Spleen (tissue), 11 donors: ENCODE results near the gene KLF6. TPM values are rescaled to one million over a fixed set of nuclear protein-coding genes. Genes with fewer than 3 reads are reported as not detected.

Source experiments
- DNase-seq: peaks from one replicate; pipeline ENCODE4 v3.0.0-alpha.2; 2020
- H3K27ac ChIP-seq, 8 donors: fragments of 200-600 bp; sonication (generic) in 7 of 8; 1 replicate in 4 of 8; 2 replicates in 4 of 8; pipeline versions ENCODE4 v1.5.0 to v1.8.0; 2016 to 2021; ENCODE audit warnings: inconsistent platforms in 4 of 8, mild to moderate bottlenecking in 4 of 8, moderate library complexity in 1 of 8
- H3K27me3 ChIP-seq, 7 donors: fragments of 200-600 bp; sonication (generic) in 6 of 7; replicated peaks in 1 of 7; 1 replicate in 4 of 7; 2 replicates in 3 of 7; pipeline versions ENCODE4 v1.5.0 to v1.8.0; 2016 to 2021; ENCODE audit warnings: inconsistent platforms in 3 of 7, mild to moderate bottlenecking in 1 of 7
- H3K36me3 ChIP-seq, 6 donors: fragments of 200-600 bp; sonication (generic) in 5 of 6; 1 replicate in 4 of 6; 2 replicates in 2 of 6; pipeline versions ENCODE4 v1.5.0 to v1.8.0; 2016 to 2021; ENCODE audit warnings: inconsistent platforms in 2 of 6
- H3K4me1 ChIP-seq, 6 donors: fragments of 200-600 bp; sonication (generic) in 5 of 6; 1 replicate in 3 of 6; 2 replicates in 3 of 6; pipeline versions ENCODE4 v1.5.0 to v1.8.0; 2016 to 2021; ENCODE audit warnings: inconsistent platforms in 3 of 6
- H3K4me3 ChIP-seq, 8 donors: fragments of 200-600 bp; sonication (generic) in 7 of 8; 1 replicate in 4 of 8; 2 replicates in 4 of 8; pipeline versions ENCODE4 v1.5.0 to v1.8.0; 2016 to 2021; ENCODE audit warnings: inconsistent platforms in 4 of 8, mild to moderate bottlenecking in 4 of 8, moderate library complexity in 2 of 8
- H3K9me3 ChIP-seq, 8 donors: fragments of 200-600 bp; sonication (generic) in 7 of 8; 1 replicate in 4 of 8; 2 replicates in 4 of 8; pipeline versions ENCODE4 v1.5.0 to v1.8.0; 2016 to 2021; ENCODE audit warnings: inconsistent platforms in 4 of 8
- CTCF ChIP-seq, 11 experiments: fragments of 200-600 bp in 7 of 11; fragments of 450-650 bp in 4 of 11; sonication (generic) in 4 of 11; IDR thresholded peaks in 8 of 11; conservative IDR thresholded peaks in 3 of 11; 1 replicate in 7 of 11; 2 replicates in 4 of 11; pipeline versions ENCODE4 v1.4.0 to v1.8.0; 2016 to 2021; ENCODE audit warnings: antibody characterized with exemption in 11 of 11, inconsistent platforms in 4 of 11, mild to moderate bottlenecking in 1 of 11
- POLR2A ChIP-seq, 3 donors: fragments of 450-650 bp; IDR thresholded peaks; one replicate each; pipeline ENCODE4 v1.5.1; 2017; ENCODE audit warnings: antibody characterized with exemption in 3 of 3, mild to moderate bottlenecking in 1 of 3
- POLR2AphosphoS5 ChIP-seq, 3 donors: sonication (generic); formaldehyde crosslinking; IDR thresholded peaks; one replicate each; pipeline ENCODE4 v1.5.1; 2017; ENCODE audit warnings: antibody characterized with exemption in 3 of 3
- WGBS, 5 donors: extraction: QIAGEN DNeasy Blood & Tissue Kit in 3 of 5; methylation state at CpG; one replicate each; pipeline versions ENCODE4 v1.1.5 to v1.1.7; 2013 to 2018; 5-methylcytosine and 5-hydroxymethylcytosine counted together
- intact Hi-C: fragments of 100-400 bp; cut with DNase I; formaldehyde crosslinking; loops from one replicate; pipeline ENCODE4 v1.15.0; 2023; ENCODE audit warnings: low total_unique reads
- polyA plus RNA-seq, 3 donors: library from polyadenylated mRNA; stranded (reverse); fragments of 200-250 nt; gene quantifications; one replicate each; pipeline ENCODE4 v1.2.1, GENCODE V29; 2013
- total RNA-seq, 7 donors: library from RNA; depleted of rRNA in 3 of 7; stranded (reverse); fragments of >200 nt in 3 of 7; fragmentation: NEBNext Ultra II Directional in 4 of 7; extraction: Animal tissue kit (Norgen Biotek cat#: 25700) in 4 of 7; gene quantifications; one replicate each; pipeline versions ENCODE4 v1.1.0 to v1.2.1, GENCODE V29; 2016 to 2021
- donor health status: healthy with polysubstance abuse.
- donor health status: DM: no; HTN: no; CAD: no; lungs with moderate emphysema.
- donor health status: DM: no; HTN: no; CAD: no.
- donor health status: Bipolar disorder and iron deficiency.
- donor health status: healthy.
- donor health status: DM: no; HTN: no; CAD: no.
- donor health status: DM: yes; HTN: yes; CAD: no.

Gene KLF6
- total and polyA plus RNA-seq, 10 donors = 18.8 to 211 (median 92.2) TPM

DNA sequence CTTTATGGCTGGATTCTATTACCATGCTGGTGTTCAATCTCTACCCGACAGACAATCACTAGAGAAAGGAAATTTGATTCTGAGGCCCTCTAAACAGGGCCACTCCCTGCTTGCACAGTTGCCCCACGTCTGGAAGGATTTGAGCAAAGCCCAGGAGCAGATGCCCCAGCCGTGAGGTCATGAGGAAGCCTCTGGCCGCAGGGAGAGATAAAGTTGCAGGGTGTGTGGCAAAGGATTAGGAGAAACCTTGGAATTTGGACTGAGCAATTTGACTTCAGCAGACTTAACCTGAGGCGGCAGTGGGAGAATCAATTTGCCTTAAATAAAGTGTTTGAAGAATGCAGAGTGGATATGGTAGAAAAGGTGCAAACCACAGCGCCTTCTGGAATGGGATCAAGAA lies 40.2 kb upstream of the KLF6 start:
- no peaks in the 10 kb centered on the region for H3K9me3 ChIP-seq
- no peak for DNase-seq
- H3K27me3 ChIP-seq = no peaks in the 10 kb centered on the region
- intact Hi-C loops = no loop called here
- no peak overlapping the region for H3K4me3 ChIP-seq
- H3K27ac ChIP-seq = no peak overlapping the region
- 79 to 94% (median 85%) methylated on average over 6 of the region's 6 CpGs for WGBS, 5 donors
- peaks cover 4 to 23% (median 16%) of the 10 kb centered on the region in 6 donors for H3K4me1 ChIP-seq
- H3K36me3 ChIP-seq = no peaks in the 10 kb centered on the region
- TF ChIP-seq POLR2AphosphoS5 (IDR thresholded peaks at IDR 0.05) = no peak
- TF ChIP-seq CTCF (IDR thresholded peaks at IDR 0.05 in 8 of 11, conservative IDR thresholded peaks at IDR 0.05 in 3 of 11) = no peak
- TF ChIP-seq POLR2A (IDR thresholded peaks at IDR 0.05) = no peak

DNA sequence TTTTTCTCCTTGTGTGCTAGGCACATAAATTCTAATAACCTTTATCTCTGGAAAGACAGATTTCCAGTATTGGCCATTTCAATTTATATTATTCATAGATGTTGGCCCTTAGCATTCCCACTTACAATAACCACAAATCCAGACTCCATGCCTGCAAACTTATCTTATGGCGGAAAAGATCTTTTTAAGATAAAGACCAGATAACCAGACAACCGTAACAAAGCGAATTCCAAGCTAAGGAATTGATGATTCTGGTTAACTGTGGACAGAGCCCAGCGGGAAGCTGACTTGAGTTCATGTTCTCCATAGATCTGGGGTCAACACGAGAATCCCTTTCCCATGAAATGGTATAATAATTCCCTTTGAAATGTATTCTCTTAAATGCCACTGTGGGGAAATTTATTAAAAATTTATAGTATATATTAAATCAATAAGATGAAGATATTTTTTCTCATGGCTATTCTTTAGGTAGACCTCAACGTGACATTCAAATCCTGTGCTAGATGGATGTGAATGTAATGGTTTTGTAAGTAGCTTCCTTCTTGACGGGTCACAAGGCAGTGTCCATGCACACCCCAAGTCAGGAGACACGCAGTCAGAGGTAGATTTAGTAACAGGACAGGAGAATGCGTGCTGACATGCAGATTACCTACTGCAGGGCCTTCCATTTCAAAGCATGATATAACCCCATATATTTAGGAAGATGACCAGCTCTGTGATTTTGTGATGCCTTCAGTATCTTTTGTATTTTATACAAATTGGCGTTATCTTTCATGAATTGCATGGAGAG lies 37.7 kb upstream of the KLF6 start:
- TF ChIP-seq CTCF (IDR thresholded peaks at IDR 0.05 in 8 of 11, conservative IDR thresholded peaks at IDR 0.05 in 3 of 11) (no peak), POLR2AphosphoS5 (IDR thresholded peaks at IDR 0.05) (no peak), POLR2A (IDR thresholded peaks at IDR 0.05) (no peak)
- intact Hi-C loops = no loop called here
- Histone ChIP-seq H3K36me3 (no peaks in the 10 kb centered on the region), H3K27me3 (no peaks in the 10 kb centered on the region), H3K27ac (no peak overlapping the region), H3K4me1 (peaks cover 0 to 4% (median 0%) of the 10 kb centered on the region in 6 donors), H3K4me3 (no peak overlapping the region), H3K9me3 (no peaks in the 10 kb centered on the region)
- 90 to 96% (median 95%) methylated on average over 10 of the region's 10 CpGs for WGBS, 5 donors
- no peak for DNase-seq

DNA sequence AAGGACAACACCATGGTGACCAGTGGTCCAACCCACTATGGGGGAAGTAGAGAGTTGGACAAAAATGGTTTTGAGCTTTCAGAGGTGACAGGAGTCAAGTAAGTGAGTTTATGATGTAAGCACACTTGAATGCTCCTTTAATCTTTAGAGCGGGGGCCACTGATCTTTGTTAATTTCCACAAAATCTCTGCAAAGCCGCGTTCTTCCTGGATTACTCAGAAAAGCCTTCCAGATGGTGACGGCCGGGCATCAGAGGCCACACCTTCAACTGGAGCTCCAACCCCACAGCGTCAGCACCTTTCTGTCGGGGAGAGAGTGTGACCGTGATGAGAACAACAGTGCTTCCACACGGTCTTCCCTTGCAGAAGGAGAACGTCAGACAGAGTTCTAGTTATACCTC lies 35.2 kb upstream of the KLF6 start:
- H3K9me3 ChIP-seq = no peaks in the 10 kb centered on the region
- DNase-seq = no peak
- H3K4me1 ChIP-seq = peaks cover 0 to 4% (median 0%) of the 10 kb centered on the region in 6 donors
- TF ChIP-seq POLR2AphosphoS5 (IDR thresholded peaks at IDR 0.05) (no peak), POLR2A (IDR thresholded peaks at IDR 0.05) (no peak), CTCF (IDR thresholded peaks at IDR 0.05 in 8 of 11, conservative IDR thresholded peaks at IDR 0.05 in 3 of 11) (no peak)
- no peak overlapping the region for H3K27ac ChIP-seq
- H3K27me3 ChIP-seq = no peaks in the 10 kb centered on the region
- H3K36me3 ChIP-seq = no peaks in the 10 kb centered on the region
- intact Hi-C loops = no loop called here
- H3K4me3 ChIP-seq = no peak overlapping the region
- 84 to 96% (median 93%) methylated on average over 10 of the region's 10 CpGs for WGBS, 5 donors

DNA sequence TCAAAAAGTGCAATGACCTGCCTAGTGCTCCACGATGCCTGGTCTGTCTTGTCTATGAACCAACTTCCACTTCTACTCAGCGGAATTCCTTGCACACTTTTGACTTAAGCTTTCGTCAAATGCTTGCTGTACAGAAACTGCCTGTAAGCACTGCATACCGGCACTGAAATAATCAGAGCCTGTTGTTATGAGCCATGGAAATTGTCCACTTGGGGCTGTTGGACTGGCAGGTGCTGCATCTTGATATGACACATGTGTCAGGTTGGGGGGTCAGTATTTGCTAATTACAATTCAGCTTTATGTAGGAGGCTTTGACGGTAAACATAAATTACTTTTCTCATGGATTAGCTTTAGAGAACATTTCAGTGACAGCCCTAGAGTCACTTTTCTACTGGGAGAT lies 32.0 kb upstream of the KLF6 start:
- no peak overlapping the region for H3K27ac ChIP-seq
- intact Hi-C loops = no loop called here
- WGBS, 5 donors = 92 to 98% (median 93%) methylated on average over 5 of the region's 5 CpGs
- no peaks in the 10 kb centered on the region for H3K27me3 ChIP-seq
- H3K4me1 ChIP-seq = peaks cover under 1 to 6% (median 4%) of the 10 kb centered on the region in 6 donors
- TF ChIP-seq CTCF (IDR thresholded peaks at IDR 0.05 in 8 of 11, conservative IDR thresholded peaks at IDR 0.05 in 3 of 11) (no peak), POLR2AphosphoS5 (IDR thresholded peaks at IDR 0.05) (no peak), POLR2A (IDR thresholded peaks at IDR 0.05) (no peak)
- H3K4me3 ChIP-seq = no peak overlapping the region
- no peaks in the 10 kb centered on the region for H3K9me3 ChIP-seq
- H3K36me3 ChIP-seq = no peaks in the 10 kb centered on the region
- no peak for DNase-seq
